Heart left ventricle (tissue), 16 donors: ENCODE measurements around the gene SYNDIG1L. TPM values are rescaled to one million over a fixed set of nuclear protein-coding genes. Genes with fewer than 3 reads are reported as not detected.

Source experiments
- ATAC-seq, 4 donors: fragments of 200-7000 bp; cut with Tn5 transposase; one replicate each; pipeline ENCODE4 v1.9.1; 2020 to 2022; ENCODE audit warnings: moderate library complexity in 4 of 4, mild to moderate bottlenecking in 3 of 4, moderate number of reproducible peaks in 1 of 4
- DNase-seq, 5 donors: peaks; one replicate each; pipeline ENCODE4 v3.0.0-alpha.2; 2020
- H3K27ac ChIP-seq, 12 donors: fragments of 200-600 bp; sonication (generic) in 4 of 12; one replicate each; pipeline versions ENCODE4 v1.5.0 to v1.8.0; 2016 to 2022; ENCODE audit warnings: mild to moderate bottlenecking in 2 of 12
- H3K27me3 ChIP-seq, 9 donors: fragments of 200-600 bp; sonication (generic) in 2 of 9; one replicate each; pipeline versions ENCODE4 v1.5.1 to v1.8.0; 2016 to 2022; ENCODE audit warnings: mild to moderate bottlenecking in 3 of 9
- H3K36me3 ChIP-seq, 9 donors: fragments of 200-600 bp; sonication (generic) in 2 of 9; one replicate each; pipeline versions ENCODE4 v1.5.0 to v1.8.0; 2018 to 2022; ENCODE audit warnings: mild to moderate bottlenecking in 2 of 9
- H3K4me1 ChIP-seq, 12 donors: fragments of 200-600 bp; sonication (generic) in 4 of 12; one replicate each; pipeline versions ENCODE4 v1.5.0 to v1.8.0; 2016 to 2022; ENCODE audit warnings: mild to moderate bottlenecking in 3 of 12
- H3K4me3 ChIP-seq, 12 donors: fragments of 200-600 bp; sonication (generic) in 4 of 12; one replicate each; pipeline versions ENCODE4 v1.5.0 to v1.8.0; 2017 to 2022; ENCODE audit warnings: mild to moderate bottlenecking in 9 of 12, moderate library complexity in 4 of 12
- H3K9me3 ChIP-seq, 12 donors: fragments of 200-600 bp; sonication (generic) in 4 of 12; one replicate each; pipeline versions ENCODE4 v1.5.0 to v1.8.0; 2016 to 2022; ENCODE audit warnings: mild to moderate bottlenecking in 1 of 12
- CTCF ChIP-seq, 12 donors: fragments of 200-600 bp; sonication (generic) in 4 of 12; IDR thresholded peaks; one replicate each; pipeline versions ENCODE4 v1.5.0 to v1.8.0; 2018 to 2022; ENCODE audit warnings: antibody characterized with exemption in 12 of 12, mild to moderate bottlenecking in 5 of 12
- POLR2A ChIP-seq, 2 donors: fragments of 450-650 bp; IDR thresholded peaks; one replicate each; pipeline ENCODE4 v1.6.1; 2017; ENCODE audit warnings: antibody characterized with exemption in 2 of 2, mild to moderate bottlenecking in 2 of 2, moderate library complexity in 2 of 2
- WGBS, 4 donors: extraction: QIAGEN DNeasy Blood & Tissue Kit in 2 of 4; methylation state at CpG; one replicate each; pipeline versions ENCODE4 v1.1.5 to v1.1.7; 2013 to 2018; 5-methylcytosine and 5-hydroxymethylcytosine counted together
- intact Hi-C, 10 donors: fragments of 100-400 bp; cut with DNase I; formaldehyde crosslinking; loops; one replicate each; pipeline versions ENCODE4 v1.11.1 to v1.14.2; 2022
- polyA plus RNA-seq, 2 donors: library from polyadenylated mRNA; stranded (reverse); fragments of 200-250 nt; gene quantifications; one replicate each; pipeline ENCODE4 v1.2.3, GENCODE V29; 2013
- total RNA-seq, 9 donors: library from RNA; depleted of rRNA in 2 of 9; stranded (reverse); fragments of >200 nt in 2 of 9; fragmentation: NEBNext Ultra II Directional in 3 of 9; extraction: Animal tissue kit (Norgen Biotek cat#: 25700) in 3 of 9; gene quantifications; one replicate each; pipeline versions ENCODE4 v1.1.0 to v1.2.4, GENCODE V29; 2016 to 2023
- donor health status: ischemic (EF 13 %, LVEDD 7.1; RV severe dilation, severe dysfunction).
- donor health status: healthy with polysubstance abuse.
- donor health status: DM: no; HTN: yes; CAD: no.
- donor health status: DM: no; HTN: no; CAD: no.
- donor health status: ischemic (EF 25% LVEDD 6.9; RV normal size, moderate dysfunction).
- donor health status: ischemic (EF 25% LVEDD 5.7; RV mildly dilated, moderate dysfunction).
- donor health status: healthy.
- donor health status: DM: yes; HTN: yes; CAD: no.
- donor health status: ischemic (EF 35%, LVEDD 5.7; RV mildly dilated, moderate dysfunction).
- donor health status: nonischemic (EF 11% LVEDD 7.7; RV severe dilation, severe dysfunction).
- donor health status: DM: yes; HTN: yes; CAD: no.
- donor health status: PGD.
- donor health status: ischemic (EF 29% LVEDD 5.4; RV normal size, mild dysfunction).
- donor health status: nonischemic (EF 23%, LVEDD 6.1; RV moderate dilation, normal function).

Gene SYNDIG1L
- total and polyA plus RNA-seq, 11 donors = 0.06 to 0.32 (median 0.10) TPM; not detected in 6

- TF ChIP-seq POLR2A (IDR thresholded peaks at IDR 0.05) (no peak), CTCF (IDR thresholded peaks at IDR 0.05) (no peak)
- Histone ChIP-seq H3K36me3 (no peaks in the 10 kb centered on the region), H3K27me3 (peaks cover 0 to 5% (median 0%) of the 10 kb centered on the region in 9 donors), H3K9me3 (no peaks in the 10 kb centered on the region), H3K4me1 (no peaks in the 10 kb centered on the region), H3K27ac (no peak overlapping the region), H3K4me3 (no peak overlapping the region)
- no peak for ATAC-seq
- WGBS, 4 donors = 93% methylated on average over 38 of the region's 38 CpGs
- intact Hi-C loops = loop anchor here in 1 of 10 donors (5.0 kb wide), 1 partner anchor 99 kb away; no protein-coding TSS in a partner anchor
- no peak for DNase-seq
These were observed 47.9 kb downstream of the SYNDIG1L start for GRCh38 chr14:74377976-74378690.

- Histone ChIP-seq H3K27me3 (peaks cover 0 to 14% (median 0%) of the 10 kb centered on the region in 9 donors), H3K9me3 (no peaks in the 10 kb centered on the region), H3K4me1 (no peaks in the 10 kb centered on the region), H3K36me3 (no peaks in the 10 kb centered on the region), H3K27ac (no peak overlapping the region), H3K4me3 (no peak overlapping the region)
- TF ChIP-seq CTCF (IDR thresholded peaks at IDR 0.05) (no peak), POLR2A (IDR thresholded peaks at IDR 0.05) (no peak)
- no peak for DNase-seq
- no peak for ATAC-seq
- intact Hi-C loops = loop anchor here in 1 of 10 donors (10.0 kb wide), 1 partner anchor 246 kb away; the partner anchor contains the start of gene LTBP2
- 75 to 85% (median 82%) methylated on average over 8 of the region's 8 CpGs for WGBS, 4 donors
These were observed 57.6 kb downstream of the SYNDIG1L start for GRCh38 chr14:74368441-74368840.

- H3K4me3 ChIP-seq = no peak overlapping the region
- no peak for DNase-seq
- TF ChIP-seq CTCF (IDR thresholded peaks at IDR 0.05) = no peak
- TF ChIP-seq POLR2A (IDR thresholded peaks at IDR 0.05) = no peak
- H3K27me3 ChIP-seq = peaks cover 0 to 14% (median 0%) of the 10 kb centered on the region in 9 donors
- H3K9me3 ChIP-seq = no peaks in the 10 kb centered on the region
- no peaks in the 10 kb centered on the region for H3K36me3 ChIP-seq
- intact Hi-C loops = loop anchor here in 1 of 10 donors (10.0 kb wide), 1 partner anchor 247 kb away; the partner anchor contains the start of gene LTBP2
- no peaks in the 10 kb centered on the region for H3K4me1 ChIP-seq
- 86 to 93% (median 91%) methylated on average over 6 of the region's 6 CpGs for WGBS, 4 donors
- no peak overlapping the region for H3K27ac ChIP-seq
- ATAC-seq = no peak
These were observed 58.0 kb downstream of the SYNDIG1L start for GRCh38 chr14:74368026-74368425.

GRCh38 chr14:74364271-74364880 lies 61.6 kb downstream of the SYNDIG1L start:
- Histone ChIP-seq H3K27me3 (peaks cover 0 to 14% (median 0%) of the 10 kb centered on the region in 9 donors), H3K36me3 (no peaks in the 10 kb centered on the region), H3K27ac (no peak overlapping the region), H3K9me3 (no peaks in the 10 kb centered on the region), H3K4me1 (peaks cover 0 to 4% (median 0%) of the 10 kb centered on the region in 12 donors), H3K4me3 (no peak overlapping the region)
- 48 to 69% (median 63%) methylated on average over 7 of the region's 7 CpGs for whole genome bisulfite sequencing, 4 donors
- intact Hi-C loops = loop anchor here in 8 of 10 donors (5.0 to 10.0 kb wide), 5 partner anchors 113 to 438 kb away; partner anchors contain the start of genes LTBP2 (in 6 of the 8), ISCA2 (in 2 of the 8) and NPC2 (in 2 of the 8)
- no peak for ATAC-seq
- TF ChIP-seq POLR2A (IDR thresholded peaks at IDR 0.05) (no peak), CTCF (IDR thresholded peaks at IDR 0.05) (no peak)
- DNase-seq = no peak
